AG04450 (cell line): ENCODE measurements around the gene FAM3A. TPM values are rescaled to one million over a fixed set of nuclear protein-coding genes. Genes with fewer than 3 reads are reported as not detected.
A peak's percentile ranks its signal among the peaks of the same experiment; 100 is the strongest.

Experiments used
- CTCF ChIA-PET: fragments of 300-600, 350-600 bp; formaldehyde crosslinking; extraction: SDS; loops from one replicate; lab custom pipeline; 2022; ENCODE audit warnings: antibody characterized with exemption, inconsistent platforms; lab: Charles Lee
- POLR2A ChIA-PET: fragments of 350-600 bp; formaldehyde crosslinking; extraction: SDS; loops from one replicate; lab custom pipeline; 2021; ENCODE audit warnings: antibody characterized with exemption, inconsistent platforms; lab: Yijun Ruan, JAX
- DNase-seq: peaks from one replicate; pipeline ENCODE4 v3.0.0-alpha.2; 2011; ENCODE audit warnings: low read depth, low spot score
- H3K27ac ChIP-seq: one replicate; pipeline ENCODE4 v1.5.1; 2012; ENCODE audit warnings: low read depth, low read length, control low read depth
- H3K27me3 ChIP-seq: one replicate; pipeline ENCODE4 v1.6.0; 2012; ENCODE audit warnings: low read length; ENCODE audit not compliant: control insufficient read depth, insufficient read depth
- H3K4me3 ChIP-seq: 2 replicates; pipeline ENCODE4 v1.5.1; 2011; ENCODE audit warnings: mild to moderate bottlenecking, low read depth, low read length, control low read depth
- H3K9me3 ChIP-seq: 2 replicates; pipeline ENCODE4 v1.5.1; 2012; ENCODE audit warnings: low read length; ENCODE audit not compliant: control insufficient read depth, insufficient read depth
- CTCF ChIP-seq: IDR thresholded peaks from 2 replicates; pipeline ENCODE4 v1.5.1; 2011; ENCODE audit warnings: low read depth, low read length, control low read depth, inconsistent platforms
- polyA plus RNA-seq: library from polyadenylated mRNA; depleted of rRNA; stranded (reverse); fragments of >200 nt; gene quantifications from 2 replicates; pipeline ENCODE4 v1.2.3, GENCODE V29; 2011

The FAM3A gene
- polyA plus RNA-seq, 1 experiment = 15.5 TPM

- POLR2A ChIA-PET = no interaction called here
- CTCF ChIA-PET = interaction anchor here (1.4 kb wide), 1 partner anchor 202 kb away, joined by 5 read pairs; no protein-coding TSS in a partner anchor
- DNase-seq = no peak
Observed at GRCh38 chrX:154548028-154548316, 31.9 kb upstream of the FAM3A start.

GRCh38 chrX:154547245-154548027, 31.4 kb upstream of the FAM3A start, which contains the start of gene IKBKG:
IKBKG (plus strand) TSS chrX:154547620; CDS start chrX:154552003, 4,383 bp downstream.
- DNase-seq = peak; percentile 74
- Histone ChIP-seq H3K9me3 (no peaks in the 10 kb centered on the region), H3K27me3 (no peaks in the 10 kb centered on the region), H3K27ac (peak within 1 kb of the TSS; percentile 93), H3K4me3 (peak within 1 kb of the TSS; percentile 79)
- ChIA-PET CTCF (interaction anchor here (1.4 kb wide), 1 partner anchor 202 kb away, joined by 5 read pairs; no protein-coding TSS in a partner anchor), POLR2A (interaction anchor here (0.9 kb wide), 1 partner anchor 30 kb away, joined by 3 read pairs; no protein-coding TSS in a partner anchor)
- no peak for TF ChIP-seq CTCF

More at GRCh38 chrX:154548028-154548316, 31.9 kb upstream of the FAM3A start:
- H3K27me3 ChIP-seq = no peaks in the 10 kb centered on the region
- no peak for TF ChIP-seq CTCF
- H3K4me3 ChIP-seq = peak overlapping the region; percentile 79
- peak overlapping the region; percentile 93 for H3K27ac ChIP-seq
- no peaks in the 10 kb centered on the region for H3K9me3 ChIP-seq

GRCh38 chrX:154546354-154547244, 30.6 kb upstream of the FAM3A start, which contains the start of gene G6PD:
G6PD (minus strand) TSS chrX:154546846; CDS start chrX:154546155, 691 bp downstream.
- DNase-seq = no peak
- peak within 1 kb of the TSS; percentile 79 for H3K4me3 ChIP-seq
- H3K27ac ChIP-seq = peak within 1 kb of the TSS; percentile 93
- ChIA-PET CTCF (no interaction called here), POLR2A (interaction anchor here (0.9 kb wide), 1 partner anchor 29 kb away, joined by 3 read pairs; no protein-coding TSS in a partner anchor)
- no peaks in the 10 kb centered on the region for H3K9me3 ChIP-seq
- TF ChIP-seq CTCF = no peak
- H3K27me3 ChIP-seq = no peaks in the 10 kb centered on the region

- Histone ChIP-seq H3K9me3 (no peaks in the 10 kb centered on the region), H3K4me3 (peak overlapping the region; percentile 74), H3K27me3 (no peaks in the 10 kb centered on the region), H3K27ac (no peak overlapping the region)
- no peak for TF ChIP-seq CTCF
- CTCF ChIA-PET = no interaction called here
- no peak for DNase-seq
- POLR2A ChIA-PET = no interaction called here
Observed at GRCh38 chrX:154545673-154546274, 29.7 kb upstream of the FAM3A start.
